HG02852 (cell line): ENCODE data around the gene KLHL15.
A peak's percentile ranks its signal among the peaks of the same experiment; 100 is the strongest.
"Not testable (repeated sequence)": the region's sequence is repeated elsewhere in the genome, so short reads cannot be mapped to it uniquely, and the experiment has no call there.

ENCODE experiments used
- ATAC-seq: cut with Tn5 transposase; IDR thresholded peaks from one replicate; pipeline ENCODE4 v1.9.1; 2021; ENCODE audit warnings: mild to moderate bottlenecking, moderate library complexity; ENCODE audit not compliant: unreplicated experiment

The KLHL15 gene

DNA sequence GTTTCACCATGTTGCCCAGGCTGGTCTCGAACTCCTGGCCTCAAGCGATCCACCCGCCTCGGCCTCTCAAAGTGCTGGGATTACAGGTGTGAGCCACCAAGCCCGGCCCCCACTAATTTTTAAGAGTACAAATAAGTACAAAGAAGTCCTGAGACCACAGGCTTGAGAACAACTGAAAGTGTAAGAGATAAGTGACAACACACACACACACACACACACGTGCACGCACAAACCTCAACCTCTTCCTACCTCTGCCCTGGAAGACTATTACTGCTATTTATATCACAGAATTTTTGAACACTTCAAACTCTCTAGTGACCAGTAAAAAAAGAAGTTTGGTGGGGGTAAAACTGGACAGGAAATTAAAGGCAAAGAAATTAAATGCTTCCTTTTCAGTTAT lies 7.5 kb downstream of the KLHL15 start:
- ATAC-seq = no peak

GRCh38 chrX:24018809-24019208 lies 8.2 kb downstream of the KLHL15 start:
- no peak for ATAC-seq

GRCh38 chrX:24017674-24018073 lies 9.3 kb downstream of the KLHL15 start:
- ATAC-seq = no peak

- ATAC-seq = peak; percentile 83
These were observed 12.5 kb downstream of the KLHL15 start for GRCh38 chrX:24014388-24015018.

DNA sequence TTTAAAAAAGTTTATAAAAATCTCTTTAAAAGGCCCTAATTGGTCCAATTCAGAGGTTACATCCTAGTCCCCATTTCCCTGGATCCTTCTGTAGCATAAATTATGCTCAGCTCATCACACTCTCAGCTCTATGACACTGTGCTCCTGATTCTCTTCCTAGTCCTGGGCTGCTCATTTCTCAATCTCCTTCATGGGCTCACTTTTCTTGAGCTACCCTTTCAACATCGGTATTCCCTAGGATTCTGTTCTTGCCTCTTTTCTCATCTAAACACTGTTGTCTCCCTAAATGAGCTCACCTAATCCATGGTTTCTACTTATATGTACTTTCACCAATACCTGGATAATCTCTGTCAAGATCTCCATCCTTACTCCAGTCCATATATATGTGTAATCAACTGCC lies 14.7 kb downstream of the KLHL15 start:
- no peak for ATAC-seq

DNA sequence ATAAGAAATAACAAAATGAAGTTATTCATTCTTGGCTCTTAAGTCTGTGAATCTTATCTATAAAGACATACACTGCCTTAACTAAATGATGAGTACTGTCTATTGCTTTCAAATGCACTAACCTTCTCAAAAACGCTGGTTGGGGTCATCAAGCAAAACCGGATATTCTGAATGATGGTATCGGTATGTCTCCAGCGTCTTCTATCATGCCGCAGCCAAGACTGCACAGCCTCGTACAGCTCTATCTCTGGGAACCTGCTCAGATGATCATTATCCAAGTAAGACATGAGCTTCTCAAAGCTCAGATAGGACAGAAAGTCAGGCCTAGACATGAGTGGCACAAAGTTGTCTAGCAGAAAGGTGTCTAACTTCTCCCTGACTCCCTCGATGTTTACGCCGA lies 21.1 kb downstream of the KLHL15 start:
- no peak for ATAC-seq

GRCh38 chrX:24005028-24005427 lies 22.0 kb downstream of the KLHL15 start:
- ATAC-seq = peak; percentile 46

DNA sequence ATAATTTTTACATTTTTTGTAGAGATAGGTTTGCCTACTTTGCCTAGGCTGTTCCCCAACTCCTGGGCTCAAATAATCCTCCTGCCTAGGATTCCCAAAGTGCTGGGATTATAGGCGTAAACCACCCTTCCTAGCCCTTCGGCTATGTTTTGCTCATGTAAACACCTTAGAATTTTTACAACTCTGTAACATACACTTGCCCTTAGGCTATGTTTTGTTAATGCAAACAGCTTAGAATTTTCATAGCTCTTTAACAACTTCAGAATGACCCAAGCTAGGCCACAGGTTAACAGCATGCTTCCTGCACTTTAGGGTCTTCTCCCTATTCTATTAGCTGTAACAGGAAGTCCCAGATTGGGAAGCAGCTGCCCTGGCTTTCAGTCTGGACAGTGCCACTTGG lies 24.2 kb downstream of the KLHL15 start:
- no peak for ATAC-seq

DNA sequence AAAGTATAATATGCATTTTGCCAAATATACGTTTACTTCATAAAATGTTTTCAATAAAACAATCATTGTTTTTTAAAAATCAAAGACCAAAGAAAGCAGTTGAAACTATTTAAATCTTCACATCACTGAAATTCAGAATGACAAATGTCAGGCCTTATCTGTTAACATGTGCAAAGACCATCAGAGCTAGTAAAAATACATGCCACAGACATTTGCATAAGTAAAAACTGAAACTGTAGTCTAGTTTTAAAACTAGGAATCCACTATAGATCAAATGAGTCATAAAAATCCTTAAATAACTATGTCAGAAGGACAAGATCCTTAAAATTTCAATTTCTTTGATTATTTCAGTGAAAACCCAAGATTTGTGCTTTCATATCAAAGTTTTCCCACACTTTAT lies 24.8 kb downstream of the KLHL15 start:
- peak; percentile 80 for ATAC-seq

DNA sequence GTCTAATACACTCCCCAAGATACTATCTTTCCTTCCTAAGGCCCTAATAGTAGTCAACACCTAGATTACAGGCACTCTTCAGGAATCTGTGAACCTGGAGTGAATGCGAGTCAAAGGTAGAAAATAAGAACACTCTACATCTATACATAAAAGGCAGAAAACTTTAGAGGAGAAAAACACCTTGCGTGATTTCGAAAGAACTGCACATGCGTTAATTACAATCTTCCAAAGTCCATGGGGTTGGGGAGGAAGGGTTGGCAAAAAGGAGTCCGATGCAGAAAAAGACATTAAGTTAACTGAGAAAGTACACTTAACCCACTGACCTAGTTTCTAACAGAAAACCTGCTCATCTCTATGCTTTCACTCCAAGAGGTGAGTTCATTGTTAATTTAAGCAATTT lies 27.3 kb downstream of the KLHL15 start:
- no peak for ATAC-seq

DNA sequence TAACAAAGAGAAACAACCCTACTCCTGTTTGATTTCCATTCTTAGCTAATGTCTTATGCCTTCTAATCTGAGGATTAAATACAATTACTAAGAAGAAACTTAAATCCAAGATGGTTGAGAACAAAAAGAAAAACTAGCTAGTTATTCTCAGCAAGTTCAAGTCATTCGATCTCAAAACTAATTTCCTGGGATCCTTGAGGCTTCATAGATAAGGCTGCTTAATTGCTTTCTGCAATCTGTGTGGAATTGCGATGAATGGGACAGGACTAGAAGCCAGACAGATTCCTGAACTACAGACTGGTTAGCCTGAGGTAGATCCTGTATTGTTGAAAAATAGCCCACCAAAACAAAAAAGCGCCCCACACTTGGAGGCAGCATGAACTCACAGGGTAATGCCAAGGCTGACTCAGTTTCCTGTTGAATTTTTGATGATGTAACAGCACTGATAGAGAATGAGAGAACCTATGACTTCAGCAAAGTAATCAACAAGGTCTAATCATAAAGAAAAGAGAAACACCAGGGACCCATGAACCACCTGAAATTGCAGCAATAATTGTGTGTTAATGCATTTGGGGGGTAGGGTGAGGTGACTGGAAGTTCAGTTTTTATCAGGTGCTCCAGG lies 33.9 kb downstream of the KLHL15 start:
- ATAC-seq = no peak

DNA sequence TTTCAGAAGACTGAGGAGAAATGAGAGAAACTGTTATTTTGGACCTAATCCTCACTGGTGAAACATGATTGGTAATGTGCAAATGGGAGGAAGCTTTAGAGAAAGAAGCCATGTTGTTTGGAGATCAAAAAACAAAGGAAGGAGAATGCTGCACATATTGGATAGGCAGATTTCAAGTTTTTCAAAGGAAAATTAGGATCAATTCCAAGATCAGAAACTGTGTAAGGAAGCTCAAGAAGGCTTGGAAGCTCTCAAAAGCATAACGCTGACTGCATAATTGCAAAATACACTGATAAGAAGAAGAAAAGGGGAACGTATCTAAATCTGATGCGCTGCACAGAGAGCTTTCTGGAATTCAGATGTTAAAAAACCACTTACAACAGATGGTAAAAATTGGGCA lies 34.6 kb downstream of the KLHL15 start:
- ATAC-seq = no peak

DNA sequence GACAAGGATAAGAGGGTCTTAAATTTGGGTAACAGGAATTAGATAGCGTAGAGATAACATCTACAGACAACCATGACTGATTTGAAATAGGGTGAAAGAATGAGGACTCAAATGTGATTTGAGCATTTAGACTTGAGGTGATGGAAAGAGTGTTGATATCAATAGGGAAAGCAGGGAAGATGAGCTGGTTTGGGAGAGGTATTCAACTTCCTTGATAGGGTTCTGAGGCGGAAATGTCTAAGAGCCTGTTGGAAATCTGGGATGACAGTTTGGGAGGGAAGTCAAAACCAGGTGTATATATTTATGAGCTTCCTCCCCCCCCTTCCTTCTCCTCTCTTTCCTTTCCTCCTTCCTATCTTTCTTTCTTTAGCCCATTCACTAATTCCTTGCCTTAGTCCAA lies 36.5 kb downstream of the KLHL15 start:
- no peak for ATAC-seq

DNA sequence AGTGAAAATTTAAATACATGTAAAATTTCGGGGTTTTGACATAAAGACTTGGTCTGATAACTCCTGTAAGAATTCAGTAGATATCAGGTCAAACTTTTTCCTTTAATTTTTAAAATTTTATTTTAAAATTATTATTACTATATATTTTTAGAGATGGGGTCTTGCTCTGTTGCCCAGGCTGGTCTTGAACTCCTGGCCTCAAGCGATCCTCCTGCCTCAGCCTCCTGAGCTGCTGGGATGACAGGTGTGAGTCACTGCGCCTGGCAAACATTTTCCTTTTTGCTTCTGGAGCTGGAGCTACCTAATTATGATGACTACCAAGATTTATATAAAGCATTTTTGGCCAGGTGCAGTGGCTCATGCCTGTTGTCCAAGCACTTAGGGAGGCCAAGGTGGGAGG lies 37.3 kb downstream of the KLHL15 start:
- no peak for ATAC-seq

DNA sequence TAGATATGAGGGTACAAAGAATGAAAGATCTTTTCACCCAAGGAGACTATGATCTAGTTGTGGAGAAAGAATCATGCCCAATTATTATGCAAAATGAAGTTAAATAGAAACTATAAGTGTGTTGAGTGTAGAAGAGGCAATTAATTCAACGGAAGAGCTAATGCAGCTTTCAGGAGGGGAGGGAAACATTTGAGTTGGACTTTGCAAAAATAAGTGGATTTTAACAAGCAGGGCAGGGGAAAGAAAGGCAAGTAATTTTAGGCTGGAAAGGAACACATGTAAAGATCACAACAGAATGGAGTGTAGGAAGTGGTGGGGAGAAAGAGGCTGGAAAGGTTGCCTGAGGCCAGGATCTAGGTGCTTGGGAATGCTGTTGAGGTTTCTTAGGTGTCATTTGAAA lies 44.1 kb downstream of the KLHL15 start:
- ATAC-seq = no peak

GRCh38 chrX:23981711-23982110 lies 45.3 kb downstream of the KLHL15 start:
- ATAC-seq = no peak

DNA sequence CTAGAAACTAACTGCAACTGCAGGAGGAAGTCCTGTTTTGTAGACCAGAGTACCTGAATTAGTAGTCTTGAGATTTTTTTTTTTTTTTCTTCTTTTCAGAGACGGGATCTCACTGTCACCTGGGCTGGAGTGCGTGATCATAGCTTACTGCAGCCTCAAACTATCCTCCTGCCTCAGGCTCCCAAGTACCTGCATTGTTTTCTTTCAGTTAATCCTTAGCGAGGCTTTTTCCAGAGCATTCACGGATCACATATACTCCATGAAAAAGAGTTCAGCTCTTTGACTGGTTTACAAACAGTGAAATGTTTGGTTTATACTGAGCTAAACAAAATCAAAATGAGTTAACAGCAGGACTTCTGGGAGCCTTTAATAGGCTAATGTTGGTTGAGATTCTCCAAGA lies 45.8 kb downstream of the KLHL15 start:
- no peak for ATAC-seq

- no peak for ATAC-seq
These were observed 47.0 kb downstream of the KLHL15 start for GRCh38 chrX:23980011-23980441.

- ATAC-seq = no peak
These were observed 48.5 kb downstream of the KLHL15 start for GRCh38 chrX:23978491-23978890.

GRCh38 chrX:23965630-23966029 lies 61.4 kb downstream of the KLHL15 start:
- not testable (repeated sequence) for ATAC-seq

DNA sequence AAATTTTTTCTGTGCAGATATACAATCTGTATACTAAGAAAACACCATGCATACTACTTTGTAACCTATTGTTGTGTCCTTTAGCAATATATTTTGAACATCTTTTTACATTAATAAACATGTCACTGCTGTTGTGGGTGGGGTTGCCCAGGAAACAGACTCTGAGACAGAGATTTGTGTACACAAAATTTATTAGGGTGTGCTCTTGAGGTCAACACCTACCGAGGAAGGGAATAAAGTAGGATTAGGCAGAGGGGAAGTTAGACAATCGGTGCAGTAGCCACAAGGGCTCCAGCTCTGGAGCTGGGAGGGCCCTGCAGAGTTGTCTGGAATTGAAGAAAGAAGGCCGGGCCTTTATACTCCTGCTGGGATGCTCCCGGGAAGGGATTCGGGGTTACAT lies 62.8 kb downstream of the KLHL15 start:
- no peak for ATAC-seq

- no peak for ATAC-seq
These were observed 67.2 kb downstream of the KLHL15 start for GRCh38 chrX:23959781-23960180.

DNA sequence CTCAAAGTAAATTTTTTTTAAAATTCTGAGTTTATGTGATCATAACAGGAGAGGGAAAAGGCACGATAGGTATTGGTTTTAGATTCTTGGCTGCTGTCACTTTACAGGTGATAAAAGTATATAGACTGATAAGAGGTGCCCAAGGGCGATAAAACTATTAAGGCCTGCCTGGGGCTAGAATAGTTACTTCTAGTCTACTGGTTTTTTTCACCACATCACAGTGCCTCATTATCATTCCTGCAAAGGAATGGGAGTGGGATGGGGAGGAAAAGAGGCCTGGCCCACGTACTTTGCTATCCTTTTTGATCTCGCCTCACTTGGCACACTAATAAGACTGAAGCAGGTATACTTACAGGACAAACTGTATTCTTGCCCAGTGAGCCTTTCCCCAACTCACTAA lies 72.6 kb downstream of the KLHL15 start:
- ATAC-seq = no peak
